ENCODE measurements around the gene ZNF697.
"Not testable (repeated sequence)": the region's sequence is repeated elsewhere in the genome, so short reads cannot be mapped to it uniquely, and the experiment has no call there.

ZNF697 gene

GRCh38 chr1:119603695-119604094 lies 44.4 kb downstream of the ZNF697 start:
- H3K4ac ChIP-seq (ENCODE audit: low read depth in 1 of 2, low read length in 2 of 2) = no peak overlapping the region
- H3K27me3 ChIP-seq (ENCODE audit: control insufficient read depth in 1 of 2, insufficient read depth in 1 of 2, low read length in 2 of 2) = peaks cover 0 to 7% of the 10 kb centered on the region in 2 experiments
- H3K14ac ChIP-seq (ENCODE audit: low read length in 2 of 2) = no peak overlapping the region
- H3K36me3 ChIP-seq (ENCODE audit: control insufficient read depth in 1 of 2, insufficient read depth in 2 of 2, low read depth in 1 of 2, low read length in 2 of 2) = no peaks in the 10 kb centered on the region
- H3K4me3 ChIP-seq (ENCODE audit: insufficient read depth in 1 of 2, low read depth in 1 of 2, low read length in 2 of 2) = no peak overlapping the region
- H2BK5ac ChIP-seq (ENCODE audit: low read depth, low read length, poor library complexity, severe bottlenecking) = no peak overlapping the region
- no peak overlapping the region for H2BK120ac ChIP-seq (ENCODE audit: low read depth, low read length)
- H3K27ac ChIP-seq (ENCODE audit: low read length, poor library complexity, severe bottlenecking) = no peak overlapping the region
- H3K23ac ChIP-seq (ENCODE audit: low read length in 2 of 2) = no peak overlapping the region
- no peak overlapping the region for H3K9ac ChIP-seq (ENCODE audit: low read length)
- no peaks in the 10 kb centered on the region for H3K9me3 ChIP-seq (ENCODE audit: control insufficient read depth, low read length)
- no peak overlapping the region for H2BK12ac ChIP-seq (ENCODE audit: low read length in 2 of 2)
- no peaks in the 10 kb centered on the region for H3K79me1 ChIP-seq (replicated peaks; ENCODE audit: low read length, poor library complexity, severe bottlenecking)
- H3K4me1 ChIP-seq (ENCODE audit: control insufficient read depth, insufficient read depth, low read depth, low read length) = peaks cover 5% of the 10 kb centered on the region
- no peak overlapping the region for H4K8ac ChIP-seq (ENCODE audit: low read length)
- no peak overlapping the region for H2BK15ac ChIP-seq (ENCODE audit: low read depth, poor library complexity, severe bottlenecking)
- no peak overlapping the region for H2AK5ac ChIP-seq (ENCODE audit: low read length, severe bottlenecking)
- H2AFZ ChIP-seq (ENCODE audit: low read depth, low read length) = no peak overlapping the region
- no peak overlapping the region for H3K18ac ChIP-seq (ENCODE audit: low read depth in 1 of 2, low read length in 2 of 2)
- 90% methylated on average over 6 of the region's 6 CpGs for WGBS
- H3K4me2 ChIP-seq (ENCODE audit: low read length, poor library complexity, severe bottlenecking) = no peak overlapping the region
- DNase-seq = peak; percentile 30
- no peak overlapping the region for H4K91ac ChIP-seq (ENCODE audit: low read length)

GRCh38 chr1:119603241-119603640 lies 44.8 kb downstream of the ZNF697 start:
- DNase-seq; H2BK5ac ChIP-seq (ENCODE audit: low read depth, low read length, poor library complexity, severe bottlenecking); H4K8ac ChIP-seq (ENCODE audit: low read length); H3K9me3 ChIP-seq (ENCODE audit: control insufficient read depth, low read length); H3K14ac ChIP-seq (ENCODE audit: low read length in 2 of 2); H3K4me3 ChIP-seq (ENCODE audit: insufficient read depth in 1 of 2, low read depth in 1 of 2, low read length in 2 of 2); H3K23ac ChIP-seq (ENCODE audit: low read length in 2 of 2); H2BK15ac ChIP-seq (ENCODE audit: low read depth, poor library complexity, severe bottlenecking); H2AK5ac ChIP-seq (ENCODE audit: low read length, severe bottlenecking); H3K4ac ChIP-seq (ENCODE audit: low read depth in 1 of 2, low read length in 2 of 2); H3K4me1 ChIP-seq (ENCODE audit: control insufficient read depth, insufficient read depth, low read depth, low read length); H3K79me1 ChIP-seq (replicated peaks; ENCODE audit: low read length, poor library complexity, severe bottlenecking); H3K27me3 ChIP-seq (ENCODE audit: control insufficient read depth in 1 of 2, insufficient read depth in 1 of 2, low read length in 2 of 2); H3K4me2 ChIP-seq (ENCODE audit: low read length, poor library complexity, severe bottlenecking); H3K27ac ChIP-seq (ENCODE audit: low read length, poor library complexity, severe bottlenecking); H3K36me3 ChIP-seq (ENCODE audit: control insufficient read depth in 1 of 2, insufficient read depth in 2 of 2, low read depth in 1 of 2, low read length in 2 of 2); H2AFZ ChIP-seq (ENCODE audit: low read depth, low read length); H2BK12ac ChIP-seq (ENCODE audit: low read length in 2 of 2); H4K91ac ChIP-seq (ENCODE audit: low read length); H2BK120ac ChIP-seq (ENCODE audit: low read depth, low read length); H3K18ac ChIP-seq (ENCODE audit: low read depth in 1 of 2, low read length in 2 of 2): not testable (repeated sequence)
- H3K9ac ChIP-seq (ENCODE audit: low read length) = peak overlapping the region; percentile 11
- 86% methylated on average over 3 of the region's 3 CpGs for WGBS

GRCh38 chr1:119602789-119603188 lies 45.3 kb downstream of the ZNF697 start:
- H3K18ac ChIP-seq (ENCODE audit: low read depth in 1 of 2, low read length in 2 of 2); H4K8ac ChIP-seq (ENCODE audit: low read length); DNase-seq; H3K23ac ChIP-seq (ENCODE audit: low read length in 2 of 2); H3K27ac ChIP-seq (ENCODE audit: low read length, poor library complexity, severe bottlenecking); H2BK5ac ChIP-seq (ENCODE audit: low read depth, low read length, poor library complexity, severe bottlenecking); H3K79me1 ChIP-seq (replicated peaks; ENCODE audit: low read length, poor library complexity, severe bottlenecking); H2BK15ac ChIP-seq (ENCODE audit: low read depth, poor library complexity, severe bottlenecking); H2BK12ac ChIP-seq (ENCODE audit: low read length in 2 of 2); H3K4me1 ChIP-seq (ENCODE audit: control insufficient read depth, insufficient read depth, low read depth, low read length); H3K4ac ChIP-seq (ENCODE audit: low read depth in 1 of 2, low read length in 2 of 2); H3K4me3 ChIP-seq (ENCODE audit: insufficient read depth in 1 of 2, low read depth in 1 of 2, low read length in 2 of 2); H2BK120ac ChIP-seq (ENCODE audit: low read depth, low read length); H3K4me2 ChIP-seq (ENCODE audit: low read length, poor library complexity, severe bottlenecking); H2AFZ ChIP-seq (ENCODE audit: low read depth, low read length); H3K9me3 ChIP-seq (ENCODE audit: control insufficient read depth, low read length); H3K36me3 ChIP-seq (ENCODE audit: control insufficient read depth in 1 of 2, insufficient read depth in 2 of 2, low read depth in 1 of 2, low read length in 2 of 2); H3K27me3 ChIP-seq (ENCODE audit: control insufficient read depth in 1 of 2, insufficient read depth in 1 of 2, low read length in 2 of 2); H4K91ac ChIP-seq (ENCODE audit: low read length); H2AK5ac ChIP-seq (ENCODE audit: low read length, severe bottlenecking); H3K14ac ChIP-seq (ENCODE audit: low read length in 2 of 2): not testable (repeated sequence)
- 81% methylated on average over 3 of the region's 3 CpGs for WGBS
- peak overlapping the region; percentile 11 for H3K9ac ChIP-seq (ENCODE audit: low read length)

GRCh38 chr1:119602169-119602568 lies 45.9 kb downstream of the ZNF697 start:
- Histone ChIP-seq H2BK15ac (ENCODE audit: low read depth, poor library complexity, severe bottlenecking) (no peak overlapping the region), H2BK12ac (ENCODE audit: low read length in 2 of 2) (no peak overlapping the region), H3K27me3 (ENCODE audit: control insufficient read depth in 1 of 2, insufficient read depth in 1 of 2, low read length in 2 of 2) (peaks cover 0 to 7% of the 10 kb centered on the region in 2 experiments), H3K4me2 (ENCODE audit: low read length, poor library complexity, severe bottlenecking) (no peak overlapping the region), H2AK5ac (ENCODE audit: low read length, severe bottlenecking) (no peak overlapping the region), H3K4me3 (ENCODE audit: insufficient read depth in 1 of 2, low read depth in 1 of 2, low read length in 2 of 2) (no peak overlapping the region), H3K79me1 (replicated peaks; ENCODE audit: low read length, poor library complexity, severe bottlenecking) (no peaks in the 10 kb centered on the region), H3K4ac (ENCODE audit: low read depth in 1 of 2, low read length in 2 of 2) (no peak overlapping the region), H3K14ac (ENCODE audit: low read length in 2 of 2) (no peak overlapping the region), H3K36me3 (ENCODE audit: control insufficient read depth in 1 of 2, insufficient read depth in 2 of 2, low read depth in 1 of 2, low read length in 2 of 2) (no peaks in the 10 kb centered on the region), H3K18ac (ENCODE audit: low read depth in 1 of 2, low read length in 2 of 2) (no peak overlapping the region), H3K23ac (ENCODE audit: low read length in 2 of 2) (no peak overlapping the region), H4K8ac (ENCODE audit: low read length) (no peak overlapping the region), H2BK5ac (ENCODE audit: low read depth, low read length, poor library complexity, severe bottlenecking) (no peak overlapping the region), H3K4me1 (ENCODE audit: control insufficient read depth, insufficient read depth, low read depth, low read length) (peaks cover 2% of the 10 kb centered on the region), H2AFZ (ENCODE audit: low read depth, low read length) (no peak overlapping the region), H2BK120ac (ENCODE audit: low read depth, low read length) (no peak overlapping the region), H4K91ac (ENCODE audit: low read length) (no peak overlapping the region), H3K9ac (ENCODE audit: low read length) (no peak overlapping the region), H3K27ac (ENCODE audit: low read length, poor library complexity, severe bottlenecking) (no peak overlapping the region), H3K9me3 (ENCODE audit: control insufficient read depth, low read length) (no peaks in the 10 kb centered on the region)
- DNase-seq = no peak
- WGBS = no CpG with 5 or more reads among the region's 2 CpGs
